Liver (tissue), 9 donors: ENCODE data around the gene DZANK1. TPM values are rescaled to one million over a fixed set of nuclear protein-coding genes. Genes with fewer than 3 reads are reported as not detected.

Experiments
- DNase-seq: peaks from one replicate; pipeline ENCODE4 v3.0.0-alpha.2; 2017; ENCODE audit warnings: low spot score
- H3K27ac ChIP-seq, 2 donors: one replicate each; pipeline ENCODE4 v1.7.0; 2013; ENCODE audit warnings: inconsistent platforms in 2 of 2, low read length in 2 of 2, control low read depth in 1 of 2, low read depth in 1 of 2, mild to moderate bottlenecking in 1 of 2
- H3K27me3 ChIP-seq, 4 donors: one replicate each; pipeline versions ENCODE4 v1.6.1 to v1.7.0; 2013; ENCODE audit warnings: low read length in 3 of 4, inconsistent platforms in 1 of 4, mild to moderate bottlenecking in 1 of 4, moderate library complexity in 1 of 4; ENCODE audit not compliant: control insufficient read depth in 4 of 4, insufficient read depth in 4 of 4
- H3K36me3 ChIP-seq, 4 donors: one replicate each; pipeline versions ENCODE4 v1.6.1 to v1.7.0; 2013; ENCODE audit warnings: low read length in 3 of 4, mild to moderate bottlenecking in 3 of 4, low read depth in 1 of 4, moderate library complexity in 1 of 4; ENCODE audit not compliant: control insufficient read depth in 4 of 4, insufficient read depth in 3 of 4
- H3K4me1 ChIP-seq, 4 donors: one replicate each; pipeline versions ENCODE4 v1.6.1 to v1.7.0; 2013; ENCODE audit warnings: low read length in 3 of 4, mild to moderate bottlenecking in 3 of 4, moderate library complexity in 1 of 4; ENCODE audit not compliant: control insufficient read depth in 4 of 4, insufficient read depth in 4 of 4
- H3K4me3 ChIP-seq, 3 donors: one replicate each; pipeline versions ENCODE4 v1.6.1 to v1.7.0; 2013; ENCODE audit warnings: low read length in 3 of 3, control low read depth in 1 of 3, low read depth in 1 of 3, mild to moderate bottlenecking in 1 of 3
- H3K9ac ChIP-seq, 2 donors: one replicate each; pipeline ENCODE4 v1.7.0; 2013; ENCODE audit warnings: low read length in 2 of 2, mild to moderate bottlenecking in 2 of 2, moderate library complexity in 2 of 2, control low read depth in 1 of 2, low read depth in 1 of 2
- H3K9me3 ChIP-seq, 4 donors: one replicate each; pipeline versions ENCODE4 v1.6.1 to v1.7.0; 2013; ENCODE audit warnings: low read length in 3 of 4; ENCODE audit not compliant: control insufficient read depth in 4 of 4
- EGR1 ChIP-seq, 2 donors: IDR thresholded peaks; 2 replicates each; pipeline ENCODE4 v1.6.1; 2016 to 2018; ENCODE audit warnings: antibody characterized with exemption in 2 of 2, low read depth in 2 of 2
- FOXA1 ChIP-seq: IDR thresholded peaks from 2 replicates; pipeline ENCODE4 v1.6.1; 2016; ENCODE audit warnings: antibody characterized with exemption
- FOXA2 ChIP-seq: IDR thresholded peaks from 2 replicates; pipeline ENCODE4 v1.6.1; 2016; ENCODE audit warnings: antibody characterized with exemption
- GABPA ChIP-seq, 2 donors: IDR thresholded peaks in 1 of 2; conservative IDR thresholded peaks in 1 of 2; 2 replicates each; pipeline ENCODE4 v1.6.1; 2016; ENCODE audit warnings: antibody characterized with exemption in 2 of 2, mild to moderate bottlenecking in 1 of 2, moderate library complexity in 1 of 2
- HNF4A ChIP-seq, 2 donors: conservative IDR thresholded peaks; 2 replicates each; pipeline ENCODE4 v1.6.1; 2016; ENCODE audit warnings: antibody characterized with exemption in 2 of 2, mild to moderate bottlenecking in 2 of 2
- HNF4G ChIP-seq: IDR thresholded peaks from 2 replicates; pipeline ENCODE4 v1.6.1; 2016; ENCODE audit warnings: antibody characterized with exemption
- JUND ChIP-seq, 2 donors: IDR thresholded peaks; 2 replicates each; pipeline ENCODE4 v1.6.1; 2016; ENCODE audit warnings: antibody characterized with exemption in 2 of 2
- NR2F2 ChIP-seq: IDR thresholded peaks from 2 replicates; pipeline ENCODE4 v1.6.1; 2016; ENCODE audit warnings: antibody characterized with exemption
- RAD21 ChIP-seq, 2 donors: IDR thresholded peaks; 2 replicates each; pipeline ENCODE4 v1.6.1; 2016; ENCODE audit warnings: antibody characterized with exemption in 2 of 2, mild to moderate bottlenecking in 2 of 2
- RXRA ChIP-seq, 2 donors: IDR thresholded peaks; 2 replicates each; pipeline ENCODE4 v1.6.1; 2017 to 2018; ENCODE audit warnings: antibody characterized with exemption in 2 of 2, mild to moderate bottlenecking in 1 of 2
- SP1 ChIP-seq: IDR thresholded peaks from 2 replicates; pipeline ENCODE4 v1.6.1; 2018; ENCODE audit warnings: antibody characterized with exemption, mild to moderate bottlenecking
- TAF1 ChIP-seq: conservative IDR thresholded peaks from 2 replicates; pipeline ENCODE4 v1.6.1; 2016; ENCODE audit warnings: antibody characterized with exemption, mild to moderate bottlenecking
- YY1 ChIP-seq: IDR thresholded peaks from 2 replicates; pipeline ENCODE4 v1.6.1; 2016; ENCODE audit warnings: antibody characterized with exemption, mild to moderate bottlenecking
- polyA plus RNA-seq, 2 donors: library from polyadenylated mRNA; stranded (reverse) in 1 of 2; unstranded in 1 of 2; fragments of 200-250 nt in 1 of 2; fragments of >200 nt in 1 of 2; fragmentation: Nextera tagmentation in 1 of 2; extraction: Ambion mirVana in 1 of 2; gene quantifications; one replicate each; pipeline versions ENCODE4 v1.2.1 to v1.2.3, GENCODE V29; 2013 to 2015
- total RNA-seq, 2 donors: library from RNA; depleted of rRNA; stranded (reverse); fragments of >200 nt; gene quantifications; one replicate each; pipeline ENCODE4 v1.2.3, GENCODE V29; 2014
- TF ChIP-seq, protein P1 (sequence below): IDR thresholded peaks from 2 replicates; pipeline ENCODE4 v1.6.1; 2016; ENCODE audit warnings: antibody characterized with exemption
- TF ChIP-seq, protein P2 (sequence below): IDR thresholded peaks from 2 replicates; pipeline ENCODE4 v1.6.1; 2016; ENCODE audit warnings: antibody characterized with exemption, mild to moderate bottlenecking
- TF ChIP-seq, protein P3 (sequence below): IDR thresholded peaks from 2 replicates; pipeline ENCODE4 v1.6.1; 2016; ENCODE audit warnings: antibody characterized with exemption
- TF ChIP-seq, protein P4 (sequence below): fragments of 150-350 bp; IDR thresholded peaks from 2 replicates; pipeline ENCODE4 v1.5.1; 2017; ENCODE audit warnings: improper control_type of control experiment, low read depth, low read length; ENCODE audit not compliant: missing input control
- TF ChIP-seq, protein P5 (sequence below): IDR thresholded peaks from 2 replicates; pipeline ENCODE4 v1.6.1; 2016; ENCODE audit warnings: antibody characterized with exemption
- donor health status: healthy.
- donor health status: healthy.
- donor health status: healthy.
- donor health status: healthy.
- donor health status: healthy.

The DZANK1 gene
- total and polyA plus RNA-seq, 4 donors = 0.19 to 0.84 (median 0.31) TPM

DNA sequence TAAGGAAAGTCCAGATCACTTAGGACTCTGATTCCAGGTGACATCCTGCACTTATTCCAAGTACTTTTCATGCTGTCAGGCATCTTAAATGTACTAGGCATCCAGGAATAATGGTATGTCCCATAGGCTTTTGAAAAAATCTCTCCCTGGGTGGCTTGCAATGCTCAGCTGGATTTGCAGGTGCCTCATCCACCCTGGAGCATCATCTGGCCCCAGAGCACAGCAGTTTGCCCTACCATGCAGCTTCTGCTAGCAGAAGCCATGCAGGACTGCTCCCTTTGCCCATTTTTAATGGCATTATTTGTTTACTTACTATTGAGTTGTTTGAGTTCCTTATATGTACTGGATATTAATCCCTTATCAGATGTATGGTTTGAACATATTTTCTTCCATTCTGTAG is 45.2 kb downstream of the DZANK1 start:
- Histone ChIP-seq H3K27ac (no peak overlapping the region), H3K9ac (no peak overlapping the region), H3K4me3 (no peak overlapping the region), H3K36me3 (no peaks in the 10 kb centered on the region), H3K4me1 (no peaks in the 10 kb centered on the region), H3K27me3 (no peaks in the 10 kb centered on the region), H3K9me3 (no peaks in the 10 kb centered on the region)
- DNase-seq = no peak
- TF ChIP-seq FOXA2 = no peak
- TF ChIP-seq, protein P1, sequence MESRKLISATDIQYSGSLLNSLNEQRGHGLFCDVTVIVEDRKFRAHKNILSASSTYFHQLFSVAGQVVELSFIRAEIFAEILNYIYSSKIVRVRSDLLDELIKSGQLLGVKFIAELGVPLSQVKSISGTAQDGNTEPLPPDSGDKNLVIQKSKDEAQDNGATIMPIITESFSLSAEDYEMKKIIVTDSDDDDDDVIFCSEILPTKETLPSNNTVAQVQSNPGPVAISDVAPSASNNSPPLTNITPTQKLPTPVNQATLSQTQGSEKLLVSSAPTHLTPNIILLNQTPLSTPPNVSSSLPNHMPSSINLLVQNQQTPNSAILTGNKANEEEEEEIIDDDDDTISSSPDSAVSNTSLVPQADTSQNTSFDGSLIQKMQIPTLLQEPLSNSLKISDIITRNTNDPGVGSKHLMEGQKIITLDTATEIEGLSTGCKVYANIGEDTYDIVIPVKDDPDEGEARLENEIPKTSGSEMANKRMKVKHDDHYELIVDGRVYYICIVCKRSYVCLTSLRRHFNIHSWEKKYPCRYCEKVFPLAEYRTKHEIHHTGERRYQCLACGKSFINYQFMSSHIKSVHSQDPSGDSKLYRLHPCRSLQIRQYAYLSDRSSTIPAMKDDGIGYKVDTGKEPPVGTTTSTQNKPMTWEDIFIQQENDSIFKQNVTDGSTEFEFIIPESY = no peak
- no peak for TF ChIP-seq GABPA (IDR thresholded peaks at IDR 0.05 in 1 of 2, conservative IDR thresholded peaks at IDR 0.05 in 1 of 2)
- TF ChIP-seq, protein P2, sequence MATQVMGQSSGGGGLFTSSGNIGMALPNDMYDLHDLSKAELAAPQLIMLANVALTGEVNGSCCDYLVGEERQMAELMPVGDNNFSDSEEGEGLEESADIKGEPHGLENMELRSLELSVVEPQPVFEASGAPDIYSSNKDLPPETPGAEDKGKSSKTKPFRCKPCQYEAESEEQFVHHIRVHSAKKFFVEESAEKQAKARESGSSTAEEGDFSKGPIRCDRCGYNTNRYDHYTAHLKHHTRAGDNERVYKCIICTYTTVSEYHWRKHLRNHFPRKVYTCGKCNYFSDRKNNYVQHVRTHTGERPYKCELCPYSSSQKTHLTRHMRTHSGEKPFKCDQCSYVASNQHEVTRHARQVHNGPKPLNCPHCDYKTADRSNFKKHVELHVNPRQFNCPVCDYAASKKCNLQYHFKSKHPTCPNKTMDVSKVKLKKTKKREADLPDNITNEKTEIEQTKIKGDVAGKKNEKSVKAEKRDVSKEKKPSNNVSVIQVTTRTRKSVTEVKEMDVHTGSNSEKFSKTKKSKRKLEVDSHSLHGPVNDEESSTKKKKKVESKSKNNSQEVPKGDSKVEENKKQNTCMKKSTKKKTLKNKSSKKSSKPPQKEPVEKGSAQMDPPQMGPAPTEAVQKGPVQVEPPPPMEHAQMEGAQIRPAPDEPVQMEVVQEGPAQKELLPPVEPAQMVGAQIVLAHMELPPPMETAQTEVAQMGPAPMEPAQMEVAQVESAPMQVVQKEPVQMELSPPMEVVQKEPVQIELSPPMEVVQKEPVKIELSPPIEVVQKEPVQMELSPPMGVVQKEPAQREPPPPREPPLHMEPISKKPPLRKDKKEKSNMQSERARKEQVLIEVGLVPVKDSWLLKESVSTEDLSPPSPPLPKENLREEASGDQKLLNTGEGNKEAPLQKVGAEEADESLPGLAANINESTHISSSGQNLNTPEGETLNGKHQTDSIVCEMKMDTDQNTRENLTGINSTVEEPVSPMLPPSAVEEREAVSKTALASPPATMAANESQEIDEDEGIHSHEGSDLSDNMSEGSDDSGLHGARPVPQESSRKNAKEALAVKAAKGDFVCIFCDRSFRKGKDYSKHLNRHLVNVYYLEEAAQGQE = no peak
- TF ChIP-seq EGR1 (IDR thresholded peaks at IDR 0.05; ENCODE audit: low read depth in 2 of 2) = no peak
- no peak for TF ChIP-seq HNF4G
- TF ChIP-seq RXRA (IDR thresholded peaks at IDR 0.05) = no peak
- no peak for TF ChIP-seq RAD21 (IDR thresholded peaks at IDR 0.05)
- TF ChIP-seq, protein P3, sequence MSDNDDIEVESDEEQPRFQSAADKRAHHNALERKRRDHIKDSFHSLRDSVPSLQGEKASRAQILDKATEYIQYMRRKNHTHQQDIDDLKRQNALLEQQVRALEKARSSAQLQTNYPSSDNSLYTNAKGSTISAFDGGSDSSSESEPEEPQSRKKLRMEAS = no peak
- no peak for TF ChIP-seq YY1
- TF ChIP-seq FOXA1 = no peak
- TF ChIP-seq TAF1 = no peak
- TF ChIP-seq, protein P4, sequence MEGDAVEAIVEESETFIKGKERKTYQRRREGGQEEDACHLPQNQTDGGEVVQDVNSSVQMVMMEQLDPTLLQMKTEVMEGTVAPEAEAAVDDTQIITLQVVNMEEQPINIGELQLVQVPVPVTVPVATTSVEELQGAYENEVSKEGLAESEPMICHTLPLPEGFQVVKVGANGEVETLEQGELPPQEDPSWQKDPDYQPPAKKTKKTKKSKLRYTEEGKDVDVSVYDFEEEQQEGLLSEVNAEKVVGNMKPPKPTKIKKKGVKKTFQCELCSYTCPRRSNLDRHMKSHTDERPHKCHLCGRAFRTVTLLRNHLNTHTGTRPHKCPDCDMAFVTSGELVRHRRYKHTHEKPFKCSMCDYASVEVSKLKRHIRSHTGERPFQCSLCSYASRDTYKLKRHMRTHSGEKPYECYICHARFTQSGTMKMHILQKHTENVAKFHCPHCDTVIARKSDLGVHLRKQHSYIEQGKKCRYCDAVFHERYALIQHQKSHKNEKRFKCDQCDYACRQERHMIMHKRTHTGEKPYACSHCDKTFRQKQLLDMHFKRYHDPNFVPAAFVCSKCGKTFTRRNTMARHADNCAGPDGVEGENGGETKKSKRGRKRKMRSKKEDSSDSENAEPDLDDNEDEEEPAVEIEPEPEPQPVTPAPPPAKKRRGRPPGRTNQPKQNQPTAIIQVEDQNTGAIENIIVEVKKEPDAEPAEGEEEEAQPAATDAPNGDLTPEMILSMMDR = no peak
- TF ChIP-seq, protein P5, sequence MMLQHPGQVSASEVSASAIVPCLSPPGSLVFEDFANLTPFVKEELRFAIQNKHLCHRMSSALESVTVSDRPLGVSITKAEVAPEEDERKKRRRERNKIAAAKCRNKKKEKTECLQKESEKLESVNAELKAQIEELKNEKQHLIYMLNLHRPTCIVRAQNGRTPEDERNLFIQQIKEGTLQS = no peak
- TF ChIP-seq HNF4A (conservative IDR thresholded peaks at IDR 0.05) = no peak
- TF ChIP-seq NR2F2 = no peak
- TF ChIP-seq JUND (IDR thresholded peaks at IDR 0.05) = no peak
- no peak for TF ChIP-seq SP1
